Testis (tissue), 3 donors: ENCODE measurements around the gene NFE2L2. TPM values are rescaled to one million over a fixed set of nuclear protein-coding genes. Genes with fewer than 3 reads are reported as not detected.
"Not testable (repeated sequence)": the region's sequence is repeated elsewhere in the genome, so short reads cannot be mapped to it uniquely, and the experiment has no call there.

Experiments
- DNase-seq: peaks from one replicate; pipeline ENCODE4 v3.0.0-alpha.2; 2019
- H3K27ac ChIP-seq, 2 donors: fragments of 200-600 bp; sonication (generic); one replicate each; pipeline ENCODE4 v1.5.1; 2019
- H3K27me3 ChIP-seq: fragments of 200-600 bp; sonication (generic); one replicate; pipeline ENCODE4 v1.5.1; 2019
- H3K36me3 ChIP-seq: fragments of 200-600 bp; sonication (generic); one replicate; pipeline ENCODE4 v1.5.1; 2017; ENCODE audit warnings: low read depth; ENCODE audit errors: missing control alignments
- H3K4me1 ChIP-seq: fragments of 200-600 bp; sonication (generic); one replicate; pipeline ENCODE4 v1.5.1; 2019
- H3K4me3 ChIP-seq, 2 donors: fragments of 200-600 bp; sonication (generic); one replicate each; pipeline ENCODE4 v1.5.1; 2017 to 2019
- H3K9me3 ChIP-seq: fragments of 200-600 bp; sonication (generic); one replicate; pipeline ENCODE4 v1.5.1; 2017
- CTCF ChIP-seq, 3 experiments: fragments of 450-650 bp in 2 of 3; fragments of 200-600 bp in 1 of 3; sonication (generic) in 1 of 3; IDR thresholded peaks; one replicate each; pipeline ENCODE4 v1.5.1; 2016 to 2019; ENCODE audit warnings: antibody characterized with exemption in 3 of 3, mild to moderate bottlenecking in 2 of 3, moderate library complexity in 1 of 3
- POLR2A ChIP-seq: fragments of 450-650 bp; IDR thresholded peaks from one replicate; pipeline ENCODE4 v1.6.1; 2017; ENCODE audit warnings: antibody characterized with exemption, mild to moderate bottlenecking, moderate library complexity
- WGBS, 2 donors: methylation state at CpG; one replicate each; pipeline ENCODE4 v1.1.5; 2018; 5-methylcytosine and 5-hydroxymethylcytosine counted together
- intact Hi-C: fragments of 100-400 bp; cut with DNase I; formaldehyde crosslinking; loops from one replicate; pipeline ENCODE4 v1.15.1; 2023; ENCODE audit warnings: low total_unique reads
- polyA plus RNA-seq: library from polyadenylated mRNA; stranded (reverse); fragments of 350-450 nt; fragmentation: Illumina TruSeq; extraction: RNeasy Lipid Tissue Mini Kit (QIAGEN cat#74804); gene quantifications from one replicate; pipeline ENCODE4 v1.2.3, GENCODE V29; 2014; ENCODE audit warnings: low read depth, low replicate concordance; ENCODE audit not compliant: insufficient read depth
- total RNA-seq, 2 donors: library from RNA; depleted of rRNA; stranded (reverse); fragments of >200 nt; gene quantifications; one replicate each; pipeline ENCODE4 v1.2.3, GENCODE V29; 2016

Gene NFE2L2
- total and polyA plus RNA-seq, 3 donors from 2014 or later: 72.7 to 132 (median 126) TPM

GRCh38 chr2:177221970-177222369, 42.6 kb downstream of the NFE2L2 start:
- no peaks in the 10 kb centered on the region for H3K9me3 ChIP-seq
- intact Hi-C loops: no loop called here
- DNase-seq: no peak
- H3K27me3 ChIP-seq: no peaks in the 10 kb centered on the region
- no peak overlapping the region for H3K27ac ChIP-seq
- peaks cover 3% of the 10 kb centered on the region for H3K4me1 ChIP-seq
- no peak overlapping the region for H3K4me3 ChIP-seq
- H3K36me3 ChIP-seq: no peaks in the 10 kb centered on the region
- TF ChIP-seq POLR2A: no peak
- TF ChIP-seq CTCF (IDR thresholded peaks at IDR 0.05): no peak
- 79 to 85% methylated on average over 3 of the region's 3 CpGs for WGBS, 2 donors

GRCh38 chr2:177221534-177221933, 43.0 kb downstream of the NFE2L2 start:
- WGBS, 2 donors: 87 to 90% methylated on average over 3 of the region's 3 CpGs
- H3K9me3 ChIP-seq: no peaks in the 10 kb centered on the region
- no peak overlapping the region for H3K27ac ChIP-seq
- no peak overlapping the region for H3K4me3 ChIP-seq
- H3K27me3 ChIP-seq: no peaks in the 10 kb centered on the region
- no peak for TF ChIP-seq CTCF (IDR thresholded peaks at IDR 0.05)
- TF ChIP-seq POLR2A: no peak
- intact Hi-C loops: no loop called here
- no peaks in the 10 kb centered on the region for H3K36me3 ChIP-seq
- DNase-seq: no peak
- H3K4me1 ChIP-seq: peaks cover 3% of the 10 kb centered on the region

GRCh38 chr2:177219787-177220186, 44.7 kb downstream of the NFE2L2 start:
- H3K27ac ChIP-seq, H3K27me3 ChIP-seq, DNase-seq, intact Hi-C loops, H3K4me3 ChIP-seq, H3K9me3 ChIP-seq, H3K36me3 ChIP-seq: not testable (repeated sequence)
- 96 to 98% methylated on average over 2 of the region's 2 CpGs for WGBS, 2 donors
- peaks cover 16% of the 10 kb centered on the region for H3K4me1 ChIP-seq

GRCh38 chr2:177217247-177217843, 47.2 kb downstream of the NFE2L2 start:
- 79 to 82% methylated on average over 5 of the region's 5 CpGs for WGBS, 2 donors
- H3K4me1 ChIP-seq: peaks cover 26% of the 10 kb centered on the region
- intact Hi-C loops: no loop called here
- H3K27me3 ChIP-seq: no peaks in the 10 kb centered on the region
- no peak for DNase-seq
- no peaks in the 10 kb centered on the region for H3K9me3 ChIP-seq
- H3K27ac ChIP-seq: no peak overlapping the region
- H3K4me3 ChIP-seq: no peak overlapping the region
- no peaks in the 10 kb centered on the region for H3K36me3 ChIP-seq
- TF ChIP-seq POLR2A: no peak
- no peak for TF ChIP-seq CTCF (IDR thresholded peaks at IDR 0.05)

GRCh38 chr2:177212891-177213856, 51.4 kb downstream of the NFE2L2 start:
- WGBS, 2 donors: 0 to 1% methylated on average over 12 to 73 of the region's 74 CpGs
- intact Hi-C loops: loop anchor here (5.0 kb wide), 1 partner anchor 49 kb away; the partner anchor contains the start of gene NFE2L2
- Histone ChIP-seq H3K4me1 (peaks cover 30% of the 10 kb centered on the region), H3K27me3 (no peaks in the 10 kb centered on the region), H3K9me3 (no peaks in the 10 kb centered on the region), H3K27ac (peak overlapping the region; percentile 100), H3K4me3 (peak overlapping the region; percentile 92 to 97), H3K36me3 (no peaks in the 10 kb centered on the region)
- peak in 1 of 3 experiments; percentile 14 for TF ChIP-seq CTCF (IDR thresholded peaks at IDR 0.05)
- no peak for TF ChIP-seq POLR2A
- DNase-seq: peak; percentile 95
